HG02798 (cell line): ENCODE results near the gene CFAP157.

ENCODE experiments used
- ATAC-seq: cut with Tn5 transposase; IDR thresholded peaks from one replicate; pipeline ENCODE4 v1.9.1; 2021; ENCODE audit warnings: mild to moderate bottlenecking; ENCODE audit not compliant: unreplicated experiment, poor library complexity

The CFAP157 gene

GRCh38 chr9:127692071-127692470 is 14.7 kb upstream of the CFAP157 start:
- ATAC-seq, result no peak

GRCh38 chr9:127693143-127693542 is 13.6 kb upstream of the CFAP157 start:
- ATAC-seq, result no peak

GRCh38 chr9:127693697-127694096 is 13.1 kb upstream of the CFAP157 start:
- ATAC-seq, result no peak

- ATAC-seq, result no peak
Observed at GRCh38 chr9:127694890-127695720, 11.7 kb upstream of the CFAP157 start.

- ATAC-seq, result no peak
Observed at GRCh38 chr9:127697575-127697974, 9.2 kb upstream of the CFAP157 start.

- ATAC-seq, result no peak
Observed at GRCh38 chr9:127698386-127698785, 8.4 kb upstream of the CFAP157 start.

- peak; percentile 73 for ATAC-seq
Observed at GRCh38 chr9:127698985-127699670, 7.7 kb upstream of the CFAP157 start.

DNA sequence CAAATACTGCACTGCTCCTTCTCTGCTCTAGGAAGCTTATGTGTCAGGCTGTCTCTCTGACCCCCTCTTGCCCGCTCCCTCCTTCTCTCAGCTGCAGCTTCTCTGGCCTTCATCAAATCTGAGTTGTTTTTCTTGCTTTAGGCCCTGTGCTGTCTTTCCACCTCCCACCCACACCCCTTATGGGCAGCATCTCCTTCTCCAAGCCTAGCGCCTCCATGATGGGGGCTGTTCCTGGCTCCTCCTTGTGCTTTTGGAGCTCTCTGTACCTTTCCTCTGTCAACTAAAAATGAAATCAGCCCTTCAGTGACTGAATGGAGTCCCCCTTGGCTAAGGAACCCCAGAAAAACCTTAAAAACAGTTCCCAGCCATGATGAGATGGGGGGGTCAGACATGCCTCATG is 6.6 kb upstream of the CFAP157 start:
- ATAC-seq, result no peak

- no peak for ATAC-seq
Observed at GRCh38 chr9:127700594-127701255, 6.1 kb upstream of the CFAP157 start.

GRCh38 chr9:127703289-127703946 is 3.4 kb upstream of the CFAP157 start:
- no peak for ATAC-seq

DNA sequence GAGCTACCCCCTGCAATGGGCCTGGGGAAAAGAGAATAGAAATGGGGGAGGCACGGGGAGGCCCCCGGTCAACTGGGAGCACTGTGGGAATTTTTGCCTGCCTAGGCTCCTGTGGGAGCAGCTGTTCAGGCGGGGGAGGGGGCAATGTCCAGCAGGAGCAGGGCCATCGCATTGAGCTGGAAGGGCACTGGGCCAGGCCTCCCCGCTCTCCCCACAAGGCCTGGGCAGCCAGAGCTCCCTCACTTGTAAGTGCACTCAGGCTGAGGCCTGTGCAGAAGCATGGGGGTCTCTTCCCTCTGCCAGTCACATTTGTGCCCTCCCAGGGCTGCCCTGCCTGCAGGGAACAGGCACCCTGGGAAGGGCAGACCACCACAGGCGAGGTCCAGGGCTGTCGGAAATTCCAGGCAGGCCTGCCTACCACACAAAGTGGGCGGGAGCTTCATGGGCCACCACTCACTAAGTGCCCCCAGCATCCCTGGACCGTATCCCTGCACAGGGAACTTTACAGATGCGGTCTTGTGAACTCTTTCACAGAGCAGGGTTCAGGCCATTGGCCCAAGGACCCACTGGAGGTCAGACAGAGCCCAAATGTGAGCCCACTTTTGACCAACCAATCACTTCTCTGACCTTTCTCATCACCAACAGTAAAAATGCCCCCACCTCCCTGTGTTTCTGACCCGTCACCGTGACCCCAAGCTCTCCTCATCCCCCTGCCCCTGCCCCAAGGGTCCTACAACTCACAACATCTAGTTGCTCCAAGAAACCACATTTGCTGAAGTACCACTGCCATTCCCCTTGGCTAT is 1.0 kb upstream of the CFAP157 start:
- ATAC-seq, result no peak

DNA sequence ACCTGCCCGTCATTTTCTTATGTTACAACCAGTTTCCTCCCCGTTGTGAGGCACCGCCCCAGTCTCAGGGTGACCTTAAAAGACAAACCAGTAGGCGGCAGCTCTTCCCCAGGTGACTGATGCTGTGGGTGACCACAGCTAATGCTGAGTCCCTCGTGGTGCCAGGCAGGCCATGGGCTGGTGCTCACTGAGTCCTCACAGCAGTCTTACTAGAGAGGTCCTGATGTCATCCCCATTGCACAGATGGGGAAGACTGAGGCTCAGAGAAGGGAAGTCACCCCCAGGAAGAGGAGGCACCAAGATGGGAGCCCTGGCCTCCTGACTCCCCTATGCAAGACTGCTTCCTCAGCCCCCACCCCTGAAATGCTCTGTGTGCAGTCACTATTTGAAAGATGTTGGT is 978 bp downstream of the CFAP157 start:
- no peak for ATAC-seq

- ATAC-seq, result no peak
Observed at GRCh38 chr9:127708952-127709587, 2.3 kb downstream of the CFAP157 start.

DNA sequence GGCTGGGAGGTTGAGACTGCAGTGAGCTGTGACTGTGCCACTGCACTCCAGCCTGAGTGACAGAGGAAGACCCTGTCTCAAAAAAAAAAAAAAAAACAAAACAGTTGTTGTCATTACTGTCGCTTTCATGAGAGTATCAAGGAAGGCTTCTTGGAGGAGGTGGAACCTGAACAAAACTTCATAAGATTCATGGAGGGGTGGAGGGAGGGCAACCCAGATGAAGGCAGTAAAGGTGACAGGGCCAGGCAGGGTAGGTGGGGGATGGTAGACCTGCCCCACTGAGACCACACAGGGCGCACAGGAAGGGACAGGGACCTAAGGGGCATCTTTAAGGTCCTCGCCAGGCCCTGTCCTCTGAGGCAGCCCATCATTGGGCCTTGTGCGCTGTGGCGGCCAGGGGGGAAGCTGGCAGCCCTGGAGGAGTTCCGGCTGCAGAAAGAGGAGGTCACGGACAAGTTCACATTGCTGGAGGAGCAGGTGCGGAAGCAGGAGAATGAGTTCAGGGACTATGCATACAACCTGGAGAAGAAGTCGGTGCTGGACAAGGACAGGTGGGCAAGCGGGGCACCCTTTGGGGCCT is 3.5 kb downstream of the CFAP157 start:
- ATAC-seq, result no peak

DNA sequence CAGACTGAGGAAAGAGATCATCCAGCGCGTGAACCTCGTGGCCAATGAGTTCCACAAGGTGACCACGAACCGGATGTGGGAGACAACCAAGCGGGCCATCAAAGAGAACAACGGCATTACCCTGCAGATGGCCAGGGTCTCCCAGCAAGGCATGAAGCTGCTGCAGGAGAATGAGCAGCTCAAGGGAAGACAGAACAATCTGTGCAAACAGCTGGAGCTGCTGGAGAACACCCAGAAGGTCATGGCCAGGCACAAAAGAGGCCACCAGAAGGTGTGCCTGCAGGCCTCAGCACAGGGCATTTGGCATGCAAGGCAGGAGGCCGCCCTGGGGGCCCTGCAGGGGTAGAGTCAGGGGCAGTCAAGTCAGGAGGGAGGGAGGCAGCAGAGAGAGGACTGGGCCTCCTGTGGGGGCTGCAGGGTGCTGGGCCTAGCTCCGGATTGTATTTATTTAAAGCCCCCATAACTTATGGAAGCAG is 4.5 kb downstream of the CFAP157 start:
- ATAC-seq, result no peak

DNA sequence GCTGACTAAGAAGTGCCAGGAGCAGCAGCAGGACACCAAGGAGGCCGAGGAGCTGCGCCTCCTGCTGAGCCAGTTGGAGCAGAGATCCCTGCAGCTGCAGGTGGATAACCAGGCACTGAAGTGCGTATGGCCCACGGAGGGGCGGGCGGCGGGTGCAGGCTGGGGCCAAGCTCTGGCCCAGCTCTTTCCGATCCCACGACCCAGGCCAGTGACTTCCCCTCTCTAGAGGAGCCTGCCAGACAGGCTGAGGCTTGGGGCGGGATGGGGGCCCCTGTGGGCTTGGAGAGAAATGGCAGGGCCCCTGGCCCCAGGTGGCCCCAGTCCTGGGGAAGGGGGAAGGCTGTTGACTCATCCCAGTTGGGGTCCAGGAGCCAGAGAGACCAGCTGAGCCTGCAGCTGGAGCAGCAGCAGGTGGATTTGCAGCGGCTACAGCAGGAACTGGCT is 5.1 kb downstream of the CFAP157 start:
- no peak for ATAC-seq

- no peak for ATAC-seq
Observed at GRCh38 chr9:127712371-127712770, 5.6 kb downstream of the CFAP157 start.

DNA sequence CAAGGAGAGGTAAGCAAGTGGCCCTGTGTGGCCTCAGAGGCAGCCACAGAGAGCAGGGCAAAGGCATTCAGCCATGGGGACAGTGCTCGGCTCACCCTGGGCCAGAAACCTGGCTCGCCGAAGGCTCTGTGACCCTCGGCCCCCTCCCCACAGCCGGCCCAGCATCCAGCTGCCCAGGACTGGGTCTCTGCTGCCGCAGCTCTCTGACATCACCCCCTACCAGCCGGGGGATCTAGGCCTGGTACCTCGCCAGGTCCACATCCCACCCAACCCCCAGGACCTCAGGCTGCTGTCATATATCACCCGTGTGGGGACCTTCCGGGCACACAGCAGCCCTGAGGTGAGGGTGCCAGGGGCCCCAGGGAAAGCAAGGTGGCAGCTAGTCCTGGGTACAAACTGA is 6.1 kb downstream of the CFAP157 start:
- ATAC-seq, result no peak
